Astrocyte (in vitro differentiated cells and primary cell): ENCODE results near the gene LST1. TPM values are rescaled to one million over a fixed set of nuclear protein-coding genes. Genes with fewer than 3 reads are reported as not detected.
"Not testable (repeated sequence)": the region's sequence is repeated elsewhere in the genome, so short reads cannot be mapped to it uniquely, and the experiment has no call there.

Experiments
- DNase-seq: peaks from one replicate; pipeline ENCODE4 v3.0.0-alpha.2; 2010; ENCODE audit warnings: low read depth
- FAIRE-seq: peaks from 2 replicates; lab custom pipeline; 2011; peaks lifted over from hg19 to GRCh38; lab: Jason Lieb, UNC
- H2AFZ ChIP-seq: 2 replicates; pipeline ENCODE4 v1.6.0; 2012; ENCODE audit warnings: low read depth, low read length, inconsistent platforms
- H3K27ac ChIP-seq: 2 replicates; pipeline ENCODE4 v1.5.1; 2011; ENCODE audit warnings: low read depth, low read length, inconsistent platforms
- H3K27me3 ChIP-seq: 2 replicates; pipeline ENCODE4 v1.6.0; 2011; ENCODE audit warnings: low read length, inconsistent platforms; ENCODE audit not compliant: insufficient read depth
- H3K36me3 ChIP-seq: 2 replicates; pipeline ENCODE4 v1.5.1; 2011; ENCODE audit warnings: low read length, inconsistent platforms; ENCODE audit not compliant: insufficient read depth
- H3K4me1 ChIP-seq: 2 replicates; pipeline ENCODE4 v1.5.1; 2011; ENCODE audit warnings: low read length, inconsistent platforms; ENCODE audit not compliant: insufficient read depth
- H3K4me2 ChIP-seq: 2 replicates; pipeline ENCODE4 v1.6.0; 2012; ENCODE audit warnings: low read length, inconsistent platforms
- H3K4me3 ChIP-seq: 2 replicates; pipeline ENCODE4 v1.5.1; 2011; ENCODE audit warnings: low read depth, mild to moderate bottlenecking, low read length, inconsistent platforms; ENCODE audit not compliant: insufficient read depth
- H3K79me2 ChIP-seq: 2 replicates; pipeline ENCODE4 v1.6.0; 2012; ENCODE audit warnings: mild to moderate bottlenecking, low read length, inconsistent platforms; ENCODE audit not compliant: insufficient read depth
- H3K9ac ChIP-seq: 2 replicates; pipeline ENCODE4 v1.6.0; 2012; ENCODE audit warnings: mild to moderate bottlenecking, low read length, inconsistent platforms
- H3K9me3 ChIP-seq: 2 replicates; pipeline ENCODE4 v1.5.1; 2012; ENCODE audit warnings: low read depth, mild to moderate bottlenecking, low read length, inconsistent platforms; ENCODE audit not compliant: insufficient read depth
- H4K20me1 ChIP-seq: 2 replicates; pipeline ENCODE4 v1.6.0; 2012; ENCODE audit warnings: low read length, inconsistent platforms; ENCODE audit not compliant: insufficient read depth
- H3K27ac Mint-ChIP-seq: one replicate; pipeline ENCODE4 v1.8.0; 2021; ENCODE audit warnings: mild to moderate bottlenecking, mixed read lengths; ENCODE audit not compliant: unreplicated experiment
- H3K27me3 Mint-ChIP-seq: one replicate; pipeline ENCODE4 v1.8.0; 2021; ENCODE audit warnings: low read depth, mixed read lengths; ENCODE audit not compliant: unreplicated experiment
- H3K36me3 Mint-ChIP-seq: one replicate; pipeline ENCODE4 v1.8.0; 2021; ENCODE audit warnings: low read depth, mixed read lengths; ENCODE audit not compliant: unreplicated experiment
- H3K4me1 Mint-ChIP-seq: one replicate; pipeline ENCODE4 v1.8.0; 2021; ENCODE audit warnings: low read depth, mixed read lengths; ENCODE audit not compliant: unreplicated experiment
- H3K4me3 Mint-ChIP-seq: one replicate; pipeline ENCODE4 v1.8.0; 2021; ENCODE audit warnings: mild to moderate bottlenecking, moderate library complexity, mixed read lengths; ENCODE audit not compliant: unreplicated experiment
- H3K9me3 Mint-ChIP-seq: one replicate; pipeline ENCODE4 v1.8.0; 2021; ENCODE audit warnings: mild to moderate bottlenecking, mixed read lengths; ENCODE audit not compliant: unreplicated experiment
- CTCF ChIP-seq: IDR thresholded peaks from 2 replicates; pipeline ENCODE4 v1.5.1; 2011; ENCODE audit warnings: low read depth, mild to moderate bottlenecking, inconsistent platforms, low read length, moderate library complexity; ENCODE audit not compliant: insufficient read depth
- EZH2 ChIP-seq: IDR thresholded peaks from 2 replicates; pipeline ENCODE4 v1.6.1; 2012; ENCODE audit warnings: mild to moderate bottlenecking, low read length, inconsistent platforms; ENCODE audit not compliant: insufficient read depth
- total RNA-seq: library from RNA; stranded (reverse); gene quantifications from 2 replicates; pipeline ENCODE4 v1.2.1, GENCODE V29; 2021

Gene LST1
- total RNA-seq, 1 donor from 2014 or later: not detected

GRCh38 chr6:31588871-31589650, 3.0 kb downstream of the LST1 start:
- H3K9me3 ChIP-seq: no peaks in the 10 kb centered on the region
- H2AFZ ChIP-seq: no peak overlapping the region
- no peak overlapping the region for H3K4me2 ChIP-seq
- H3K27me3 ChIP-seq: no peaks in the 10 kb centered on the region
- Mint-ChIP-seq H3K4me1 (no peaks in the 10 kb centered on the region), H3K4me3 (no peak overlapping the region), H3K27ac (no peak overlapping the region), H3K27me3 (peaks cover 8% of the 10 kb centered on the region), H3K9me3 (no peaks in the 10 kb centered on the region), H3K36me3 (no peaks in the 10 kb centered on the region)
- no peaks in the 10 kb centered on the region for H3K4me1 ChIP-seq
- TF ChIP-seq EZH2 (no peak), CTCF (no peak)
- no peak for DNase-seq
- H4K20me1 ChIP-seq: no peaks in the 10 kb centered on the region
- no peak overlapping the region for H3K4me3 ChIP-seq
- no peak overlapping the region for H3K27ac ChIP-seq
- H3K9ac ChIP-seq: no peak overlapping the region
- H3K79me2 ChIP-seq: no peaks in the 10 kb centered on the region
- no peaks in the 10 kb centered on the region for H3K36me3 ChIP-seq
- no peak for FAIRE-seq

GRCh38 chr6:31590691-31591090, 4.6 kb downstream of the LST1 start:
- not testable (repeated sequence) for H3K27ac Mint-ChIP-seq, H3K9me3 ChIP-seq, H3K36me3 ChIP-seq, FAIRE-seq, H4K20me1 ChIP-seq, H3K4me1 ChIP-seq, H3K9ac ChIP-seq, H3K27ac ChIP-seq, H3K4me3 ChIP-seq, H3K79me2 ChIP-seq, H3K27me3 ChIP-seq, H3K36me3 Mint-ChIP-seq, H3K4me1 Mint-ChIP-seq, H3K4me3 Mint-ChIP-seq, H3K4me2 ChIP-seq, H3K27me3 Mint-ChIP-seq, H3K9me3 Mint-ChIP-seq, H2AFZ ChIP-seq, DNase-seq

GRCh38 chr6:31592396-31592771, 6.3 kb downstream of the LST1 start:
- no peak overlapping the region for H3K4me2 ChIP-seq
- no peaks in the 10 kb centered on the region for H3K9me3 Mint-ChIP-seq

More at GRCh38 chr6:31592396-31592771, 6.3 kb downstream of the LST1 start:
- Histone ChIP-seq H3K27ac (no peak overlapping the region), H4K20me1 (no peaks in the 10 kb centered on the region), H3K4me1 (no peaks in the 10 kb centered on the region), H3K9ac (no peak overlapping the region), H2AFZ (no peak overlapping the region), H3K9me3 (no peaks in the 10 kb centered on the region), H3K79me2 (no peaks in the 10 kb centered on the region), H3K36me3 (no peaks in the 10 kb centered on the region), H3K4me3 (no peak overlapping the region), H3K27me3 (no peaks in the 10 kb centered on the region)
- no peak for DNase-seq
- FAIRE-seq: no peak
- no peak for TF ChIP-seq CTCF
- TF ChIP-seq EZH2: no peak
- Mint-ChIP-seq H3K4me1 (no peaks in the 10 kb centered on the region), H3K36me3 (no peaks in the 10 kb centered on the region), H3K4me3 (no peak overlapping the region), H3K27me3 (peaks cover 4% of the 10 kb centered on the region), H3K27ac (no peak overlapping the region)
